ENCODE measurements around the gene CSAG3. TPM values are rescaled to one million over a fixed set of nuclear protein-coding genes. Genes with fewer than 3 reads are reported as not detected.
"Not testable (repeated sequence)": the region's sequence is repeated elsewhere in the genome, so short reads cannot be mapped to it uniquely, and the experiment has no call there.

Gene CSAG3
- not detected in 2 replicates for total RNA-seq (2022)
- Bru-seq, nascent RNA, result not detected
- BruChase-seq, experiment 1, labeled RNA remaining after a 6-hour chase, result not detected
- BruChase-seq, experiment 2, labeled RNA remaining after a 2-hour chase, result percentile 30 among the genes with signal in this experiment
- long read RNA-seq, partial matches to known transcripts, result 0 of 1 reads
- long read RNA-seq, other reads (novel, unspliced or antisense), result 1 of 1 reads

DNA sequence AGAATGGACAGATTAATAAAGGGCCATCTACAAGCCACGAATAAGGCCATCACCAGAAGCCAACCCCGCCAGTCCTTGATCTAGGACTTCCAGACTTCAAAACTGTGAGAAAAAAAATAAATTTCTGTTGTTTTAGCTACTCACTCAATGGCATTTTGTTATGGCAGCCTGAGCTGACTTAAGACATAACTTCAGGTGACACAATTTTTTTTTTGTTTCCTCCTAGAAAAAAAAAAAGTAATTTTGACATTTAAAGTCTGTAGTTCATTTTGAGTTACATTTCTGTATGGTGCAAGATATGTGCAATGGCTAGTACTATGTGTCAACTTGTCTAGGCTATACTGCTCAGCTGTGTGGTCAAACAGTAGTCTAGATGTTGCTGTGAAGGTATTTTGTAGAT lies at the start of gene CSAG3:
Gene CSAG3, plus strand, starts transcription at position 301 of the 400 bp plus-strand sequence.
- CTCF ChIA-PET; intact Hi-C loops (cut with micrococcal nuclease; ENCODE audit: unreplicated experiment); H3K4me3 Mint-ChIP-seq (ENCODE audit: low read depth, unreplicated experiment); H3K36me3 Mint-ChIP-seq (ENCODE audit: insufficient read depth, unreplicated experiment); H3K9me3 Mint-ChIP-seq (ENCODE audit: low read depth, unreplicated experiment); BruUV-seq (replicated peaks); H3K27me3 Mint-ChIP-seq (ENCODE audit: unreplicated experiment); DNase-seq; H3K4me1 Mint-ChIP-seq (ENCODE audit: low read depth, unreplicated experiment); H3K27ac Mint-ChIP-seq (ENCODE audit: unreplicated experiment): not testable (repeated sequence)

DNA sequence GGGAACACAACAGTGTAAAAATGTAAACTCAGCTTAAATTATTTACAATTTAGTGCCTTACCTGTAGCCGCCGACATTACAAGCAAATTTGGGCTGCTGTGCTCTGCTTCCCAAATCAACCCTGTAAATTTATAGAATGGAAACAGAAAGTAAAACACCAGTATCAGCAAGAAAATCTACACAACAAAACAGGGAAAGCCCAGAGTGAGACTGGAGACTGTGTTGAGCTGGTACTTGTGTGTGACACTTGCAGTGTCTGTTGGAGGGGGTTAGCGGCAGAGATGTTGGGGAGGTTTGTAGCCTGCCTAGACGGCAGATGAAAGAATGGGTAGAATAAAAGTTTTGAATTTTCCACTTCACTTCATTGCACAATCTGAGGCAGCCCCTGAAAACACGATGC lies 45.8 kb upstream of the CSAG3 start:
- DNase-seq; H3K27ac Mint-ChIP-seq (ENCODE audit: unreplicated experiment); CTCF ChIA-PET; BruUV-seq (replicated peaks); H3K9me3 Mint-ChIP-seq (ENCODE audit: low read depth, unreplicated experiment); H3K27me3 Mint-ChIP-seq (ENCODE audit: unreplicated experiment); H3K4me3 Mint-ChIP-seq (ENCODE audit: low read depth, unreplicated experiment); intact Hi-C loops (cut with micrococcal nuclease; ENCODE audit: unreplicated experiment); H3K36me3 Mint-ChIP-seq (ENCODE audit: insufficient read depth, unreplicated experiment); H3K4me1 Mint-ChIP-seq (ENCODE audit: low read depth, unreplicated experiment): not testable (repeated sequence)

DNA sequence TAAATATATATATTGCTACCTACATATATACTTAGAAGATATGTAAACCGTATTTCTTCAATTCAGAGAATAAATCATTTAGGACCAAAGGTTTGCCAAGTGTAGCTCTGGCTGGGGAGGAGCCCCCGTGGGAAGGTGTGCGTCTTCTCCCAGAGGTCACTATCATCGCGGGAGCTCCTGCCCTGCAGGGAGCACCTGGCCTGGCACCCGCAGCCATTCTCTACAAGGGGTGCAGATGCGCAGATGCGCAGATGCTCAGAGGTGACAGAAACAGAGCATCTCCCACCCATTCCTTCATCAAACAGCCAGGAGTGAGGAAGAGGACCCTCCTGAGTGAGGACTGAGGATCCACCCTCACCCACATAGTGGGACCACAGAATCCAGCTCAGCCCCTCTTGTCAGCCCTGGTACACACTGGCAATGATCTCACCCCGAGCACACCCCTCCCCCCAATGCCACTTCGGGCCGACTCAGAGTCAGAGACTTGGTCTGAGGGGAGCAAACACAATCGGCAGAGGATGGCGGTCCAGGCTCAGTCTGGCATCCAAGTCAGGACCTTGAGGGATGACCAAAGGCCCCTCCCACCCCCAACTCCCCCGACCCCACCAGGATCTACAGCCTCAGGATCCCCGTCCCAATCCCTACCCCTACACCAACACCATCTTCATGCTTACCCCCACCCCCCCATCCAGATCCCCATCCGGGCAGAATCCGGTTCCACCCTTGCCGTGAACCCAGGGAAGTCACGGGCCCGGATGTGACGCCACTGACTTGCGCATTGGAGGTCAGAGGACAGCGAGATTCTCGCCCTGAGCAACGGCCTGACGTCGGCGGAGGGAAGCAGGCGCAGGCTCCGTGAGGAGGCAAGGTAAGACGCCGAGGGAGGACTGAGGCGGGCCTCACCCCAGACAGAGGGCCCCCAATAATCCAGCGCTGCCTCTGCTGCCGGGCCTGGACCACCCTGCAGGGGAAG lies 44.9 kb upstream of the CSAG3 start, which contains the start of gene MAGEA2B:
Gene MAGEA2B, plus strand, starts transcription at position 814 of the 973 bp plus-strand sequence. CDS start 2,479 bp downstream, outside the sequence.
- intact Hi-C loops (cut with micrococcal nuclease; ENCODE audit: unreplicated experiment); DNase-seq; H3K36me3 Mint-ChIP-seq (ENCODE audit: insufficient read depth, unreplicated experiment); H3K4me1 Mint-ChIP-seq (ENCODE audit: low read depth, unreplicated experiment); H3K27me3 Mint-ChIP-seq (ENCODE audit: unreplicated experiment); H3K27ac Mint-ChIP-seq (ENCODE audit: unreplicated experiment); CTCF ChIA-PET; H3K9me3 Mint-ChIP-seq (ENCODE audit: low read depth, unreplicated experiment); H3K4me3 Mint-ChIP-seq (ENCODE audit: low read depth, unreplicated experiment); BruUV-seq (replicated peaks): not testable (repeated sequence)

DNA sequence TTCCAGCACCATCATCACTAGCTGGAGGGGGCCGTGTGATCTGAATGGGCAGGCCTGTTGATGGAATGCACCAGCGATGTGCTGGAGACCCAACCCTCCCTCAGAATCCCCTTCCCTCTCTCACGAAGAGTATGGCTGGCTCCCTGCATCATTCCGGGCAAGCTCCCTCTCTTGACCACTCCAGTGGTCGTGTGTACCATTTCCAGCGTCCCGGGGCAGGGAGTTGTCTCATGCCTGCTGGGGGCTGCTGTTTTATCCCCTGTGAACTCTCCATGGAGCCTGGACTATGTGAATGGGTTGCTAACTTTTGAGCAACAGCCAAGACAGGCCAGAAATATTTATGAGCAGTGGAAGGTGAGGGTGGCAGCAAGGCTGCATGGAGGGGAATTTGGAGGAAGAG lies 33.6 kb upstream of the CSAG3 start:
- no peak overlapping the region for H3K27ac Mint-ChIP-seq (ENCODE audit: unreplicated experiment)
- no TSS peak for BruUV-seq (replicated peaks)
- TF ChIP-seq, protein P1, sequence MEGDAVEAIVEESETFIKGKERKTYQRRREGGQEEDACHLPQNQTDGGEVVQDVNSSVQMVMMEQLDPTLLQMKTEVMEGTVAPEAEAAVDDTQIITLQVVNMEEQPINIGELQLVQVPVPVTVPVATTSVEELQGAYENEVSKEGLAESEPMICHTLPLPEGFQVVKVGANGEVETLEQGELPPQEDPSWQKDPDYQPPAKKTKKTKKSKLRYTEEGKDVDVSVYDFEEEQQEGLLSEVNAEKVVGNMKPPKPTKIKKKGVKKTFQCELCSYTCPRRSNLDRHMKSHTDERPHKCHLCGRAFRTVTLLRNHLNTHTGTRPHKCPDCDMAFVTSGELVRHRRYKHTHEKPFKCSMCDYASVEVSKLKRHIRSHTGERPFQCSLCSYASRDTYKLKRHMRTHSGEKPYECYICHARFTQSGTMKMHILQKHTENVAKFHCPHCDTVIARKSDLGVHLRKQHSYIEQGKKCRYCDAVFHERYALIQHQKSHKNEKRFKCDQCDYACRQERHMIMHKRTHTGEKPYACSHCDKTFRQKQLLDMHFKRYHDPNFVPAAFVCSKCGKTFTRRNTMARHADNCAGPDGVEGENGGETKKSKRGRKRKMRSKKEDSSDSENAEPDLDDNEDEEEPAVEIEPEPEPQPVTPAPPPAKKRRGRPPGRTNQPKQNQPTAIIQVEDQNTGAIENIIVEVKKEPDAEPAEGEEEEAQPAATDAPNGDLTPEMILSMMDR (IDR thresholded peaks at IDR 0.05; ENCODE audit: unreplicated experiment), result no peak
- H3K4me3 Mint-ChIP-seq (ENCODE audit: low read depth, unreplicated experiment), result no peak overlapping the region
- peaks cover 25% of the 10 kb centered on the region for H3K27me3 Mint-ChIP-seq (ENCODE audit: unreplicated experiment)
- H3K4me1 Mint-ChIP-seq (ENCODE audit: low read depth, unreplicated experiment), result no peaks in the 10 kb centered on the region
- intact Hi-C loops (cut with micrococcal nuclease; ENCODE audit: unreplicated experiment), result no loop called here
- no peak for DNase-seq
- H3K36me3 Mint-ChIP-seq (ENCODE audit: insufficient read depth, unreplicated experiment), result no peaks in the 10 kb centered on the region
- no peaks in the 10 kb centered on the region for H3K9me3 Mint-ChIP-seq (ENCODE audit: low read depth, unreplicated experiment)
- CTCF ChIA-PET, result no interaction called here

DNA sequence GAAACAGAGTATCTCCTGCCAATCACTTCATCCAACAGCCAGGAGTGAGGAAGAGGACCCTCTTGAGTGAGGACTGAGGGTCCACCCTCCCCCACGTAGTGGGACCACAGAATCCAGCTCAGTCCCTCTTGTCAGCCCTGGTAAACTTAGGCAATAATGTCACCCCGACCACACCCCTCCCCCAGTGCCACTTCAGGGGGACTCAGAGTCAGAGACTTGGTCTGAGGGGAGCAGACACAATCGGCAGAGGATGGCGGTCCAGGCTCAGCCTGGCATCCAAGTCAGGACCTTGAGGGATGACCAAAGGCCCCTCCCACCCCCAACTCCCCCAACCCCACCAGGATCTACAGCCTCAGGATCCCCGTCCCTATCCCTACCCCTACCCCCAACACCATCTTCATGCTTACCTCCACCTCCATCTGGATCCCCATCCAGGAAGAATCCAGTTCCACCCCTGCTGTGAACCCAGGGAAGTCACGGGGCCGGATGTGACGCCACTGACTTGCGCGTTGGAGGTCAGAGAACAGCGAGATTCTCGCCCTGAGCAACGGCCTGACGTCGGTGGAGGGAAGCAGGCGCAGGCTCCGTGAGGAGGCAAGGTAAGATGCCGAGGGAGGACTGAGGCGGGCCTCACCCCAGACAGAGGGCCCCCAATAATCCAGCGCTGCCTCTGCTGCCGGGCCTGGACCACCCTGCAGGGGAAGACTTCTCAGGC lies 25.6 kb upstream of the CSAG3 start, which contains the start of the genes CSAG1 and MAGEA12:
Gene CSAG1, minus strand, starts transcription at position 461 of the 715 bp plus-strand sequence. CDS start 1,261 bp downstream, outside the sequence.
Gene MAGEA12, plus strand, starts transcription at position 497 of the 715 bp plus-strand sequence. CDS start 2,405 bp downstream, outside the sequence.
- no peaks in the 10 kb centered on the region for H3K9me3 Mint-ChIP-seq (ENCODE audit: low read depth, unreplicated experiment)
- BruUV-seq (replicated peaks), result no TSS peak

DNA sequence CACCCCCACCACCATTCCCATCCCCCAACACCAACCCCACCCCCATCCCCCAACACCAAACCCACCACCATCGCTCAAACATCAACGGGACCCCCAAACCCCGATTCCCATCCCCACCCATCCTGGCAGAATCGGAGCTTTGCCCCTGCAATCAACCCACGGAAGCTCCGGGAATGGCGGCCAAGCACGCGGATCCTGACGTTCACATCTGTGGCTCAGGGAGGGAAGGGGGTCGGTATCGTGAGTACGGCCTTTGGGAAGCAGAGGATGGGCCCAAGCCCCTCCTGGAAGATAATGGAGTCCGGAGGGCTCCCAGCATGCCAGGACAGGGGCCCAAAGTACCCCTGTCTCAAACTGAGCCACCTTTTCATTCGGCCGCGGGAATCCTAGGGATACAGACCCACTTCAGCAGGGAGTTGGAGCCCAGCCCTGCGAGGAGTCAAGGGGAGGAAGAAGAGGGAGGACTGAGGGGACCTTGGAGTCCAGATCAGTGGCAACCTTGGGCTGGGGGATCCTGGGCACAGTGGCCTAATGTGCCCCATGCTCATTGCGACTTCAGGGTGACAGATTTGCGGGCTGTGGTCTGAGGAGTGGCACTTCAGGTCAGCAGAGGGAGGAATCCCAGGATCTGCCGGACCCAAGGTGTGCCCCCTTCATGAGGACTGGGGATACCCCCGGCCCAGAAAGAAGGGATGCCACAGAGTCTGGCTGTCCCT lies 24.7 kb upstream of the CSAG3 start:
- BruUV-seq (replicated peaks); H3K27ac Mint-ChIP-seq (ENCODE audit: unreplicated experiment); H3K36me3 Mint-ChIP-seq (ENCODE audit: insufficient read depth, unreplicated experiment); H3K4me1 Mint-ChIP-seq (ENCODE audit: low read depth, unreplicated experiment); intact Hi-C loops (cut with micrococcal nuclease; ENCODE audit: unreplicated experiment); H3K4me3 Mint-ChIP-seq (ENCODE audit: low read depth, unreplicated experiment); DNase-seq; H3K9me3 Mint-ChIP-seq (ENCODE audit: low read depth, unreplicated experiment); CTCF ChIA-PET: not testable (repeated sequence)
- H3K27me3 Mint-ChIP-seq (ENCODE audit: unreplicated experiment), result peaks cover 48% of the 10 kb centered on the region

More for the DNA sequence above, 25.6 kb upstream of the CSAG3 start, which contains the start of the genes CSAG1 and MAGEA12:
- no peak within 1 kb of the TSS for H3K4me3 Mint-ChIP-seq (ENCODE audit: low read depth, unreplicated experiment)
- no peak within 1 kb of the TSS for H3K27ac Mint-ChIP-seq (ENCODE audit: unreplicated experiment)
- CTCF ChIA-PET, result interaction anchor here (0.7 kb wide), 1 partner anchor 1259 kb away, joined by 6 read pairs; no protein-coding TSS in a partner anchor
- H3K27me3 Mint-ChIP-seq (ENCODE audit: unreplicated experiment), result peaks cover 39% of the 10 kb centered on the region
- H3K4me1 Mint-ChIP-seq (ENCODE audit: low read depth, unreplicated experiment), result no peaks in the 10 kb centered on the region
- peaks cover 4% of the 10 kb centered on the region for H3K36me3 Mint-ChIP-seq (ENCODE audit: insufficient read depth, unreplicated experiment)
- DNase-seq, result no peak
- intact Hi-C loops (cut with micrococcal nuclease; ENCODE audit: unreplicated experiment), result no loop called here
- TF ChIP-seq, protein P1 (IDR thresholded peaks at IDR 0.05; ENCODE audit: unreplicated experiment), result no peak
